Astrocyte (in vitro differentiated cells and primary cell): ENCODE data around the gene CNKSR1.

Experiments used
- EZH2 ChIP-seq: IDR thresholded peaks from 2 replicates; pipeline ENCODE4 v1.6.1; 2012; ENCODE audit warnings: mild to moderate bottlenecking, low read length, inconsistent platforms; ENCODE audit not compliant: insufficient read depth
- TF ChIP-seq, protein P1 (sequence below): IDR thresholded peaks from 2 replicates; pipeline ENCODE4 v1.5.1; 2011; ENCODE audit warnings: low read depth, mild to moderate bottlenecking, inconsistent platforms, low read length, moderate library complexity; ENCODE audit not compliant: insufficient read depth

DNA sequence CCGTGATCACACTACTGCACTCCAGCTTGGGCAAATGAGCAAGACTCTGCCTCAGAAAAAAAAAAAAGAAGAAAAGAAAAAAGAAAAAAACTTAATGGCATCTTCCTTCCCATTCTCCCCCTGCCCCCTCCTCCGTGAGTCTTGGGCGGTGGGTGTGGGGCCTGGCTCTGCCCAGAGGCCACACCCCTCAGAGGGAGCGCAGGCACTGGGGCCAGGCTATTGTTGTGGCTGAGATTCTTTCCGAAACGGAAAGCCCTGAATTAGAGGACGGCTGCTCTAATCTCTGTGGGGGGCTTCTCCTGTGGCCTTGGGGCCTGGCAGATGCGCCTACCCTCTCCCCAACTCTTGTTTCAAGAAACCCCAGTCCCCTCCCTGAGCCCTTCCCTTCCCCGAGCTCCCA lies 22.5 kb upstream of the CNKSR1 start:
- TF ChIP-seq, protein P1, sequence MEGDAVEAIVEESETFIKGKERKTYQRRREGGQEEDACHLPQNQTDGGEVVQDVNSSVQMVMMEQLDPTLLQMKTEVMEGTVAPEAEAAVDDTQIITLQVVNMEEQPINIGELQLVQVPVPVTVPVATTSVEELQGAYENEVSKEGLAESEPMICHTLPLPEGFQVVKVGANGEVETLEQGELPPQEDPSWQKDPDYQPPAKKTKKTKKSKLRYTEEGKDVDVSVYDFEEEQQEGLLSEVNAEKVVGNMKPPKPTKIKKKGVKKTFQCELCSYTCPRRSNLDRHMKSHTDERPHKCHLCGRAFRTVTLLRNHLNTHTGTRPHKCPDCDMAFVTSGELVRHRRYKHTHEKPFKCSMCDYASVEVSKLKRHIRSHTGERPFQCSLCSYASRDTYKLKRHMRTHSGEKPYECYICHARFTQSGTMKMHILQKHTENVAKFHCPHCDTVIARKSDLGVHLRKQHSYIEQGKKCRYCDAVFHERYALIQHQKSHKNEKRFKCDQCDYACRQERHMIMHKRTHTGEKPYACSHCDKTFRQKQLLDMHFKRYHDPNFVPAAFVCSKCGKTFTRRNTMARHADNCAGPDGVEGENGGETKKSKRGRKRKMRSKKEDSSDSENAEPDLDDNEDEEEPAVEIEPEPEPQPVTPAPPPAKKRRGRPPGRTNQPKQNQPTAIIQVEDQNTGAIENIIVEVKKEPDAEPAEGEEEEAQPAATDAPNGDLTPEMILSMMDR = no peak
- TF ChIP-seq EZH2 = no peak
